DND-41 (cell line): ENCODE results near the gene EDN3.

Experiments
- ATAC-seq: fragments of 200-7000 bp; cut with Tn5 transposase; 3 replicates; pipeline ENCODE4 v1.9.1; 2021; ENCODE audit warnings: low read depth; ENCODE audit not compliant: insufficient read depth
- DNase-seq: peaks from one replicate; pipeline ENCODE4 v3.0.0-alpha.2; 2020
- H2AFZ ChIP-seq: 2 replicates; pipeline ENCODE4 v1.6.0; 2012; ENCODE audit warnings: low read depth, low read length
- H3K27ac ChIP-seq: 2 replicates; pipeline ENCODE4 v1.5.1; 2012; ENCODE audit warnings: low read length, inconsistent platforms
- H3K27me3 ChIP-seq: fragments of 200-600 bp; sonication (generic); 2 replicates; pipeline ENCODE4 v1.6.0; 2012; ENCODE audit warnings: low read length, mild to moderate bottlenecking, inconsistent platforms; ENCODE audit not compliant: insufficient read depth, poor library complexity
- H3K36me3 ChIP-seq: 2 replicates; pipeline ENCODE4 v1.5.1; 2012; ENCODE audit warnings: low read length, inconsistent platforms; ENCODE audit not compliant: insufficient read depth
- H3K4me1 ChIP-seq: 2 replicates; pipeline ENCODE4 v1.5.1; 2012; ENCODE audit warnings: mild to moderate bottlenecking, low read length; ENCODE audit not compliant: insufficient read depth
- H3K4me2 ChIP-seq: 2 replicates; pipeline ENCODE4 v1.6.0; 2012; ENCODE audit warnings: mild to moderate bottlenecking, moderate library complexity, low read length, inconsistent platforms; ENCODE audit not compliant: insufficient read depth
- H3K4me3 ChIP-seq, 2 experiments: fragments of 200-600 bp in 1 of 2; shearing (Covaris generic) in 1 of 2; 2 replicates each; pipeline ENCODE4 v1.5.1; 2012 to 2016; ENCODE audit warnings: inconsistent platforms in 2 of 2, low read length in 2 of 2, mild to moderate bottlenecking in 2 of 2, low read depth in 1 of 2, moderate library complexity in 1 of 2
- H3K79me2 ChIP-seq: 2 replicates; pipeline ENCODE4 v1.6.0; 2012; ENCODE audit warnings: low read length, inconsistent platforms; ENCODE audit not compliant: insufficient read depth
- H3K9ac ChIP-seq: 2 replicates; pipeline ENCODE4 v1.6.0; 2012; ENCODE audit warnings: low read depth, mild to moderate bottlenecking, inconsistent platforms, low read length, moderate library complexity
- H3K9me3 ChIP-seq: 2 replicates; pipeline ENCODE4 v1.5.1; 2012; ENCODE audit warnings: low read length, moderate library complexity, mild to moderate bottlenecking, inconsistent platforms; ENCODE audit not compliant: insufficient read depth, severe bottlenecking
- H4K20me1 ChIP-seq: 2 replicates; pipeline ENCODE4 v1.6.0; 2012; ENCODE audit warnings: low read length; ENCODE audit not compliant: insufficient read depth
- CTCF ChIP-seq: IDR thresholded peaks from 2 replicates; pipeline ENCODE4 v1.5.1; 2012; ENCODE audit warnings: borderline replicate concordance, low read length, moderate library complexity, mild to moderate bottlenecking; ENCODE audit not compliant: poor library complexity, severe bottlenecking; ENCODE audit errors: extremely low read depth
- EZH2 ChIP-seq: IDR thresholded peaks from 3 replicates; pipeline ENCODE4 v1.6.1; 2012; ENCODE audit warnings: borderline replicate concordance, low read depth, mild to moderate bottlenecking, moderate library complexity, low read length, inconsistent platforms; ENCODE audit not compliant: severe bottlenecking

The EDN3 gene

GRCh38 chr20:59276938-59277337 lies 23.5 kb upstream of the EDN3 start:
- H3K4me1 ChIP-seq, result no peaks in the 10 kb centered on the region
- peaks cover 19% of the 10 kb centered on the region for H3K27me3 ChIP-seq
- H3K9me3 ChIP-seq, result no peaks in the 10 kb centered on the region
- H3K36me3 ChIP-seq, result no peaks in the 10 kb centered on the region
- no peak overlapping the region for H2AFZ ChIP-seq
- no peak overlapping the region for H3K27ac ChIP-seq
- H3K9ac ChIP-seq, result no peak overlapping the region
- DNase-seq (no peak), ATAC-seq (no peak)
- no peak for TF ChIP-seq CTCF
- no peak for TF ChIP-seq EZH2
- H3K4me3 ChIP-seq, result no peak overlapping the region
- no peak overlapping the region for H3K4me2 ChIP-seq
- H4K20me1 ChIP-seq, result no peaks in the 10 kb centered on the region
- no peaks in the 10 kb centered on the region for H3K79me2 ChIP-seq

- TF ChIP-seq EZH2 (no peak), CTCF (no peak)
- DNase-seq (no peak), ATAC-seq (no peak)
- H2AFZ ChIP-seq, result no peak overlapping the region
- no peak overlapping the region for H3K4me3 ChIP-seq
- H3K79me2 ChIP-seq, result no peaks in the 10 kb centered on the region
- H3K4me2 ChIP-seq, result no peak overlapping the region
- H3K9me3 ChIP-seq, result peaks cover 4% of the 10 kb centered on the region
- H3K27ac ChIP-seq, result no peak overlapping the region
- no peaks in the 10 kb centered on the region; the same call in 1 of the 2 replicates for H4K20me1 ChIP-seq
- no peaks in the 10 kb centered on the region for H3K4me1 ChIP-seq
- peaks cover 9% of the 10 kb centered on the region for H3K27me3 ChIP-seq
- no peak overlapping the region for H3K9ac ChIP-seq
- H3K36me3 ChIP-seq, result no peaks in the 10 kb centered on the region
Observed at GRCh38 chr20:59284470-59284869, 15.9 kb upstream of the EDN3 start.

GRCh38 chr20:59289994-59290393 lies 10.4 kb upstream of the EDN3 start:
- Histone ChIP-seq H3K27me3 (peaks cover 15% of the 10 kb centered on the region), H3K4me2 (no peak overlapping the region), H3K27ac (no peak overlapping the region), H3K4me1 (no peaks in the 10 kb centered on the region), H3K9me3 (peaks cover 4% of the 10 kb centered on the region), H3K9ac (no peak overlapping the region), H3K79me2 (no peaks in the 10 kb centered on the region), H4K20me1 (no peaks in the 10 kb centered on the region; the same call in none of the 2 replicates), H3K36me3 (no peaks in the 10 kb centered on the region), H3K4me3 (no peak overlapping the region), H2AFZ (no peak overlapping the region)
- ATAC-seq, result no peak
- TF ChIP-seq EZH2, result no peak
- no peak for TF ChIP-seq CTCF
- DNase-seq, result no peak

GRCh38 chr20:59291740-59292383 lies 8.5 kb upstream of the EDN3 start:
- Histone ChIP-seq H3K9me3 (no peaks in the 10 kb centered on the region), H3K36me3 (no peaks in the 10 kb centered on the region), H4K20me1 (no peaks in the 10 kb centered on the region; the same call in none of the 2 replicates), H3K79me2 (no peaks in the 10 kb centered on the region), H3K9ac (no peak overlapping the region), H3K27me3 (peaks cover 15% of the 10 kb centered on the region), H2AFZ (no peak overlapping the region), H3K4me3 (no peak overlapping the region), H3K4me1 (no peaks in the 10 kb centered on the region), H3K4me2 (no peak overlapping the region), H3K27ac (no peak overlapping the region)
- DNase-seq (no peak), ATAC-seq (no peak)
- no peak for TF ChIP-seq CTCF
- no peak for TF ChIP-seq EZH2
